GM12878 (cell line): Measurements from ENCODE around the gene HNRNPR. TPM values are rescaled to one million over a fixed set of nuclear protein-coding genes. Genes with fewer than 3 reads are reported as not detected.
A peak's percentile ranks its signal among the peaks of the same experiment; 100 is the strongest.

ENCODE experiments used
- ATAC-seq: fragments of 200-7000 bp; cut with Tn5 transposase; 3 replicates; pipeline ENCODE4 v1.9.1; 2020; ENCODE audit warnings: mild to moderate bottlenecking, moderate library complexity
- BruUV-seq: library from RNA; stranded (reverse); fragments of 400-500 nt; replicated peaks from 2 replicates; lab custom pipeline; 2021; lab: Mats Ljungman, UMichigan
- CTCF ChIA-PET: fragments of 300-600 bp; sonication (Branson Sonifier 250); formaldehyde crosslinking; extraction: SDS; loops from one replicate; lab custom pipeline; 2021; ENCODE audit warnings: inconsistent platforms; lab: Yijun Ruan, JAX
- POLR2A ChIA-PET: fragments of 350-600 bp; formaldehyde crosslinking; extraction: SDS; loops from one replicate; lab custom pipeline; 2021; ENCODE audit warnings: inconsistent platforms; lab: Charles Lee
- RAD21 ChIA-PET: fragments of 300-600 bp; sonication (Branson Sonifier 250); formaldehyde crosslinking; loops from one replicate; lab custom pipeline; 2023; ENCODE audit warnings: antibody characterized with exemption; ENCODE audit not compliant: unreplicated experiment; lab: Charles Lee
- SMC1A ChIA-PET: fragments of 300-600 bp; sonication (Branson Sonifier 250); formaldehyde crosslinking; loops from one replicate; lab custom pipeline; 2023; ENCODE audit not compliant: unreplicated experiment, uncharacterized antibody; lab: Charles Lee
- DNase-seq: peaks from one replicate; pipeline ENCODE4 v3.0.0-alpha.2; 2011; ENCODE audit warnings: low read depth, low spot score
- FAIRE-seq: peaks from 3 replicates; lab custom pipeline; 2011; peaks lifted over from hg19 to GRCh38; lab: Jason Lieb, UNC
- H2AFZ ChIP-seq: 2 replicates; pipeline ENCODE4 v1.6.0; 2011; ENCODE audit warnings: low read depth, low read length, control low read depth; ENCODE audit not compliant: control insufficient read depth
- H3K27ac ChIP-seq: 2 replicates; pipeline ENCODE4 v1.5.1; 2011; ENCODE audit warnings: control low read depth; ENCODE audit not compliant: control insufficient read depth, insufficient read depth
- H3K27me3 ChIP-seq, 2 experiments: replicated peaks in 1 of 2; 2 replicates each; pipeline versions ENCODE4 v1.6.0 to v1.6.1; 2011; ENCODE audit warnings: low read length in 1 of 2; ENCODE audit not compliant: control insufficient read depth in 2 of 2, insufficient read depth in 2 of 2
- H3K36me3 ChIP-seq, 2 experiments: 2 replicates each; pipeline ENCODE4 v1.5.1; 2011; ENCODE audit warnings: low read length in 1 of 2; ENCODE audit not compliant: control insufficient read depth in 2 of 2, insufficient read depth in 2 of 2
- H3K4me1 ChIP-seq: 2 replicates; pipeline ENCODE4 v1.6.1; 2011; ENCODE audit warnings: mild to moderate bottlenecking, low read length, moderate library complexity, mixed read lengths; ENCODE audit not compliant: control insufficient read depth, insufficient read depth
- H3K4me2 ChIP-seq: 2 replicates; pipeline ENCODE4 v1.6.0; 2011; ENCODE audit warnings: control low read depth; ENCODE audit not compliant: control insufficient read depth, insufficient read depth
- H3K4me3 ChIP-seq: fragments of 200-600 bp; sonication (generic); 2 replicates; pipeline ENCODE4 v1.5.1; 2016
- H3K79me2 ChIP-seq: 2 replicates; pipeline ENCODE4 v1.6.0; 2011; ENCODE audit warnings: low read length; ENCODE audit not compliant: control insufficient read depth, insufficient read depth
- H3K9ac ChIP-seq: 2 replicates; pipeline ENCODE4 v1.8.0; 2011; ENCODE audit warnings: low read length, control low read depth, mixed read lengths; ENCODE audit not compliant: control insufficient read depth, insufficient read depth
- H3K9me3 ChIP-seq: replicated peaks from 3 replicates; pipeline ENCODE4 v1.5.1; 2011; ENCODE audit warnings: mild to moderate bottlenecking, low read length; ENCODE audit not compliant: control insufficient read depth, insufficient read depth
- H4K20me1 ChIP-seq: 2 replicates; pipeline ENCODE4 v1.6.0; 2011; ENCODE audit not compliant: control insufficient read depth, insufficient read depth
- E2F4 ChIP-seq: IDR thresholded peaks from 2 replicates; pipeline ENCODE4 v1.6.1; 2012; ENCODE audit warnings: low read depth, low read length, improper control_type of control experiment
- EED ChIP-seq: sonication (generic); IDR thresholded peaks from 2 replicates; pipeline ENCODE4 v1.6.1; 2016; ENCODE audit warnings: antibody characterized with exemption, low read depth
- IKZF2 ChIP-seq, 2 experiments: fragments of 450-650 bp; IDR thresholded peaks; 2 replicates each; pipeline ENCODE4 v1.6.1; 2017; ENCODE audit warnings: mild to moderate bottlenecking in 2 of 2, moderate library complexity in 2 of 2
- JUNB ChIP-seq: IDR thresholded peaks from 2 replicates; pipeline ENCODE4 v1.6.1; 2016; ENCODE audit warnings: antibody characterized with exemption, mild to moderate bottlenecking
- MEF2A ChIP-seq: IDR thresholded peaks from 2 replicates; pipeline ENCODE4 v1.6.1; 2011; ENCODE audit warnings: low read depth, mild to moderate bottlenecking, low read length, moderate library complexity; ENCODE audit not compliant: insufficient read depth
- NBN ChIP-seq: fragments of 450-650 bp; IDR thresholded peaks from 2 replicates; pipeline ENCODE4 v1.6.1; 2016
- NRF1 ChIP-seq: conservative IDR thresholded peaks from 2 replicates; pipeline ENCODE4 v1.6.1; 2011; ENCODE audit warnings: mild to moderate bottlenecking, low read depth, low read length, improper control_type of control experiment
- POU2F2 ChIP-seq: IDR thresholded peaks from 3 replicates; pipeline ENCODE4 v1.6.1; 2011; ENCODE audit warnings: low read depth, mild to moderate bottlenecking, low read length, borderline replicate concordance
- RBBP5 ChIP-seq: fragments of 200-600 bp; sonication (generic); conservative IDR thresholded peaks from 2 replicates; pipeline ENCODE4 v1.6.1; 2016
- RELB ChIP-seq: fragments of 450-650 bp; IDR thresholded peaks from 2 replicates; pipeline ENCODE4 v1.6.1; 2017; ENCODE audit warnings: low read depth, mild to moderate bottlenecking, moderate library complexity
- SIX5 ChIP-seq: IDR thresholded peaks from 2 replicates; pipeline ENCODE4 v1.6.1; 2011; ENCODE audit warnings: mild to moderate bottlenecking, low read depth, low read length, moderate library complexity; ENCODE audit not compliant: severe bottlenecking
- SMAD1 ChIP-seq: fragments of 450-650 bp; IDR thresholded peaks from 2 replicates; pipeline ENCODE4 v1.6.1; 2018; ENCODE audit warnings: mild to moderate bottlenecking, low read depth; ENCODE audit not compliant: partially characterized antibody
- STAT1 ChIP-seq: fragments of 450-650 bp; conservative IDR thresholded peaks from 2 replicates; pipeline ENCODE4 v1.6.1; 2014; ENCODE audit warnings: antibody characterized with exemption, mild to moderate bottlenecking
- TARDBP ChIP-seq: IDR thresholded peaks from 2 replicates; pipeline ENCODE4 v1.6.1; 2016; ENCODE audit warnings: borderline replicate concordance
- WGBS: methylation state at CpG from one replicate; pipeline ENCODE4 v1.1.6; 2016; ENCODE audit warnings: low lambda C conversion rate; ENCODE audit not compliant: insufficient replicate concordance, insufficient coverage; ENCODE audit errors: missing lambda C conversion rate; 5-methylcytosine and 5-hydroxymethylcytosine counted together
- in situ Hi-C: fragments of 300-500 bp; cut with MboI; formaldehyde crosslinking; loops from 9 replicates; pipeline ENCODE4 v1.14.3; 2018; ENCODE audit warnings: mixed read lengths
- intact Hi-C: fragments of 100-400 bp; cut with micrococcal nuclease; formaldehyde crosslinking; loops from one replicate; pipeline ENCODE4 v1.14.2; 2022; ENCODE audit not compliant: unreplicated experiment
- polyA plus RNA-seq, 11 experiments: library from polyadenylated mRNA; depleted of rRNA in 4 of 11; unstranded in 6 of 11; stranded (reverse) in 5 of 11; fragments of >200 nt; fragmentation: Nextera tagmentation in 4 of 11; fragmentation: Illumina TruSeq in 1 of 11; extraction: Ambion mirVana in 4 of 11; extraction: Trizol in 1 of 11; gene quantifications; 1 replicate in 1 of 11; 2 replicates in 10 of 11; pipeline versions ENCODE4 v1.2.1 to v1.2.3, GENCODE V29; 2011 to 2016; ENCODE audit warnings: inconsistent platforms in 2 of 11, missing spikeins in 2 of 11, low read depth in 1 of 11
- total RNA-seq, 4 experiments: library from RNA; depleted of rRNA in 3 of 4; stranded (reverse); fragments of >200 nt in 3 of 4; fragmentation: Illumina TruSeq in 1 of 4; extraction: Trizol in 1 of 4; gene quantifications; 2 replicates each; pipeline versions ENCODE4 v1.2.1 to v1.2.3, GENCODE V29; 2013 to 2021

HNRNPR gene
- total and polyA plus RNA-seq, 10 of the 15 experiments (the other 5 are each of a cell fraction or from before 2014, with no cell fraction given): 80.5 to 280 (median 218) TPM

GRCh38 chr1:23370330-23370708 is 26.2 kb upstream of the HNRNPR start:
- ATAC-seq: no peak
- Histone ChIP-seq H3K27me3 (no peaks in the 10 kb centered on the region), H3K79me2 (peaks cover 2% of the 10 kb centered on the region; the same call in 1 of the 2 replicates), H3K9me3 (peaks cover 3% of the 10 kb centered on the region; the same call in 1 of the 3 replicates), H3K36me3 (no peaks in the 10 kb centered on the region), H4K20me1 (no peaks in the 10 kb centered on the region), H3K27ac (no peak overlapping the region), H2AFZ (no peak overlapping the region), H3K4me3 (0 out of 2 replicates have a peak overlapping the region, but pooled peaks have one; percentile 87), H3K9ac (no peak overlapping the region), H3K4me2 (peak overlapping the region; percentile 88; the same call in 1 of the 2 replicates)
- DNase-seq: no peak
- intact Hi-C loops: no loop called here
- in situ Hi-C loops: no loop called here
- ChIA-PET CTCF (no interaction called here), POLR2A (interaction anchor here (1.0 to 4.3 kb wide), 3 partner anchors 25 to 339 kb away, joined by 3 to 68 read pairs (median 6); partner anchors contain the start of gene HNRNPR), RAD21 (interaction anchor here (0.6 kb wide), 1 partner anchor 338 kb away, joined by 3 read pairs; no protein-coding TSS in a partner anchor), SMC1A (no interaction called here)
- 97% methylated on average over 5 of the region's 5 CpGs for WGBS
- FAIRE-seq: no peak
- TF ChIP-seq SIX5: no peak
- no peak for TF ChIP-seq NBN
- no peak for TF ChIP-seq STAT1
- no peak for TF ChIP-seq MEF2A
- no peak for TF ChIP-seq NRF1
- TF ChIP-seq, all 136 proteins: peak for 0
- H3K4me1 ChIP-seq: no peaks in the 10 kb centered on the region
- no TSS peak for BruUV-seq

- SMC1A ChIA-PET: interaction anchor here (3.7 kb wide), 1 partner anchor 25 kb away, joined by 17 read pairs; the partner anchor contains the start of gene HNRNPR
- no peak for DNase-seq
- in situ Hi-C loops: no loop called here
- FAIRE-seq: no peak
- H3K9ac ChIP-seq: peak within 1 kb of the TSS; percentile 72
- H4K20me1 ChIP-seq: no peaks in the 10 kb centered on the region
- RAD21 ChIA-PET: interaction anchor here (0.5 to 5.0 kb wide), 3 partner anchors 25 to 320 kb away, joined by 3 to 34 read pairs (median 3); partner anchors contain the start of gene HNRNPR
- H2AFZ ChIP-seq: peak within 1 kb of the TSS; percentile 93
- 13% methylated on average over 29 of the region's 29 CpGs for WGBS
- peaks cover 2% of the 10 kb centered on the region; the same call in 1 of the 2 replicates for H3K79me2 ChIP-seq
- peak within 1 kb of the TSS; percentile 74 for H3K27ac ChIP-seq
- H3K36me3 ChIP-seq: no peaks in the 10 kb centered on the region
- H3K4me3 ChIP-seq: peak within 1 kb of the TSS; percentile 87
- POLR2A ChIA-PET: interaction anchor here (1.0 to 4.3 kb wide), 3 partner anchors 25 to 338 kb away, joined by 3 to 68 read pairs (median 3); partner anchors contain the start of gene HNRNPR
- peak within 1 kb of the TSS; percentile 88 for H3K4me2 ChIP-seq
- peaks cover 4% of the 10 kb centered on the region; the same call in 2 of the 3 replicates for H3K9me3 ChIP-seq
- intact Hi-C loops: no loop called here
- CTCF ChIA-PET: interaction anchor here (0.9 to 1.0 kb wide), 2 partner anchors 25 to 128 kb away, joined by 6 to 7 read pairs; partner anchors contain the start of gene HNRNPR
- no peaks in the 10 kb centered on the region for H3K4me1 ChIP-seq
- no peak for ATAC-seq
- H3K27me3 ChIP-seq: no peaks in the 10 kb centered on the region
- BruUV-seq: TSS peak; percentile 83
- TF ChIP-seq POU2F2 (no peak), TARDBP (no peak), JUNB (no peak), RELB (0 out of 2 replicates have a peak, but pooled peaks have one; percentile 39), SMAD1 (peak; percentile 26), EED (peak; percentile 60; the same call in 1 of the 2 replicates), RBBP5 (no peak), E2F4 (no peak), IKZF2 (IDR thresholded peaks at IDR 0.05) (peak; percentile 52; a peak in 3 of 4 replicates)
Observed at GRCh38 chr1:23369335-23370013, 25.4 kb upstream of the HNRNPR start, which contains the start of gene ZNF436. Gene ZNF436 (minus strand): TSS chr1:23369836. CDS start chr1:23368005, 1,831 bp downstream.
